Measurements from ENCODE around the gene MYRF. TPM values are rescaled to one million over a fixed set of nuclear protein-coding genes. Genes with fewer than 3 reads are reported as not detected.
A peak's percentile ranks its signal among the peaks of the same experiment; 100 is the strongest.

MYRF gene
- not detected for total RNA-seq

- no peaks in the 10 kb centered on the region for H3K36me3 ChIP-seq
- intact Hi-C loops (cut with DNase I): no loop called here
- H3K4me3 ChIP-seq: peak within 1 kb of the TSS; percentile 53 to 63
- no peak for DNase-seq (ENCODE audit: low spot score in 2 of 2)
- no peaks in the 10 kb centered on the region for H3K27me3 ChIP-seq
- H3K27ac ChIP-seq: no peak within 1 kb of the TSS
- H3K4me1 ChIP-seq: peaks cover 3 to 8% of the 10 kb centered on the region in 2 donors
- no peaks in the 10 kb centered on the region for H3K9me3 ChIP-seq
- peak; percentile 30 to 55 (median 40) for TF ChIP-seq CTCF (IDR thresholded peaks at IDR 0.05)
These were observed at the start of gene MYRF for GRCh38 chr11:61752117-61752924. Gene MYRF (plus strand): TSS chr11:61752636. CDS start chr11:61752745, 109 bp downstream.

GRCh38 chr11:61702701-61703312, 49.6 kb upstream of the MYRF start:
- H3K27ac ChIP-seq: no peak overlapping the region
- intact Hi-C loops (cut with DNase I): no loop called here

GRCh38 chr11:61704838-61705237, 47.6 kb upstream of the MYRF start:
- intact Hi-C loops (cut with DNase I): no loop called here

More at GRCh38 chr11:61702701-61703312, 49.6 kb upstream of the MYRF start:
- no peaks in the 10 kb centered on the region for H3K27me3 ChIP-seq
- no peak for DNase-seq (ENCODE audit: low spot score in 2 of 2)
- no peaks in the 10 kb centered on the region for H3K36me3 ChIP-seq
- TF ChIP-seq CTCF (IDR thresholded peaks at IDR 0.05): no peak
- no peaks in the 10 kb centered on the region for H3K4me1 ChIP-seq
- no peak overlapping the region for H3K4me3 ChIP-seq
- H3K9me3 ChIP-seq: no peaks in the 10 kb centered on the region

GRCh38 chr11:61706452-61707400, 45.7 kb upstream of the MYRF start:
- intact Hi-C loops (cut with DNase I): no loop called here
- no peak for TF ChIP-seq CTCF (IDR thresholded peaks at IDR 0.05)
- no peak for DNase-seq (ENCODE audit: low spot score in 2 of 2)
- no peak overlapping the region for H3K27ac ChIP-seq
- no peak overlapping the region for H3K4me3 ChIP-seq
- no peaks in the 10 kb centered on the region for H3K4me1 ChIP-seq
- H3K9me3 ChIP-seq: no peaks in the 10 kb centered on the region
- no peaks in the 10 kb centered on the region for H3K27me3 ChIP-seq
- H3K36me3 ChIP-seq: no peaks in the 10 kb centered on the region

More at GRCh38 chr11:61704838-61705237, 47.6 kb upstream of the MYRF start:
- no peaks in the 10 kb centered on the region for H3K36me3 ChIP-seq
- no peaks in the 10 kb centered on the region for H3K27me3 ChIP-seq
- H3K27ac ChIP-seq: no peak overlapping the region
- DNase-seq (ENCODE audit: low spot score in 2 of 2): no peak
- no peaks in the 10 kb centered on the region for H3K4me1 ChIP-seq
- no peaks in the 10 kb centered on the region for H3K9me3 ChIP-seq
- TF ChIP-seq CTCF (IDR thresholded peaks at IDR 0.05): no peak
- no peak overlapping the region for H3K4me3 ChIP-seq

GRCh38 chr11:61707574-61707973, 44.9 kb upstream of the MYRF start:
- intact Hi-C loops (cut with DNase I): no loop called here
- DNase-seq (ENCODE audit: low spot score in 2 of 2): no peak
- Histone ChIP-seq H3K27ac (no peak overlapping the region), H3K27me3 (no peaks in the 10 kb centered on the region), H3K9me3 (no peaks in the 10 kb centered on the region), H3K4me3 (no peak overlapping the region), H3K36me3 (no peaks in the 10 kb centered on the region), H3K4me1 (no peaks in the 10 kb centered on the region)
- no peak for TF ChIP-seq CTCF (IDR thresholded peaks at IDR 0.05)

Data from ascending aorta (tissue), 2 donors.